K562 treated with DMSO at 1 percent for 4 hours (cell line): ENCODE results near the gene TSTD1. TPM values are rescaled to one million over a fixed set of nuclear protein-coding genes. Genes with fewer than 3 reads are reported as not detected.

ENCODE experiments used
- total RNA-seq: library from RNA; unstranded; fragments of 300-600 nt; gene quantifications from 2 replicates; pipeline ENCODE4 v1.2.3, GENCODE V29; 2022; ENCODE audit not compliant: insufficient read depth

Gene TSTD1, protein sequence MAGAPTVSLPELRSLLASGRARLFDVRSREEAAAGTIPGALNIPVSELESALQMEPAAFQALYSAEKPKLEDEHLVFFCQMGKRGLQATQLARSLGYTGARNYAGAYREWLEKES
- total RNA-seq = not detected in 2 replicates

DNA sequence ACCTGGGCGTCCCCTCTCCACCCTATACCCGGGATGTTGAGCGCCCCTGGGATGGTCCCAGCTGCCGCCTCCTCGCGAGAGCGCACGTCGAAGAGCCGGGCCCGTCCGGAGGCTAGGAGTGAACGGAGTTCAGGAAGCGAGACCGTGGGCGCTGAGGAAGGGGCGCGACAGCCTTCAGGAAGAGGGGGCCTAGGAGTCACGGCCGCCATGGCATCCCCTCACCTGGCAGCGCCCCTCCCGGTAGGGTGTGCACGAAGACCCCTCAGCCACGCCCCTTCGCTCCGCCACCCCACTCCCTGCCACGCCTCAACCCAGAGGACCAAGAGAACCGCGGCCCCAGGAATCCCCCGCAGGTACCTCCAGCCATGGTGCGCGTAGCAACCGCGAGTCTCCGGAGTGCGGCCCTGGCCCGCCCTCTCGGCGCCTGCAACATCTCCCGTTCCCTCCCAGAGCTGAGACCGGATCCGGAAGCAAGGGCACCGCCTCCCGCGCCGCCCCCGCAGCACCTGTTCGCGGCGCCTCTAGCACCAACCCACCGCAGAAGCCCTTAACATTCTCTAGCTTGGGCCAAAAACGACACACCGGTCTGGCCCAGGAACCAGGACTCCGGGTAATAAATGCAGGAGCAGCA is at the start of gene TSTD1:
TSTD1 (minus strand) TSS at position 442 of the 631 bp plus-strand sequence; CDS start at position 367, 75 bp downstream.

DNA sequence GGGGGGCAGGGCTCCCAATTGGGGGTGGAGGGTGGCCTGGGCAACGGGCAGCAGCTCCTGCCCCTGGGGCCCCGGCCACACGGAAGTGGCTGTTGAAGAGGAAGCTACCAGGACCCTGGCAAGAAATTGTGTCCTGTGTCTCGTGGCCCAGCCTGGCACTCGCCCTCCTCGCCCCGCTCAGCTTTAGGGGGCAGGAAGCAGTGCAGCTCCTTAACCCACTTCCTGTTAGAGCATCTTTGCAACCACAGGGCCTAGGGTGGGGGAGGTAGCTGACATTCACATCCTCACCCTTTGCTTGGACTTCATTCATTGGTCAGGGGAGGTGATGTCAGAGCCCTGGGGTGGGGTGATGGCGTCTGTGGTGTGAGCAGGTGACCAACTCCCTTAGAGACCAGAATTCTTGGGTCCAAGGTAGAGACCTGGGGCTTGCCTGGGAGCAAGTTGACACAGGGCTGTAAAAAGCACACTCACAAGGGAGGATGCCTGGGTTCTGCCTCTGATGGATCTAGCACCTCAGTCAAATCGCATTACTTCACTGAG is 31.0 kb upstream of the TSTD1 start, which contains the start of gene ARHGAP30:
ARHGAP30 (minus strand) TSS at position 161 of the 540 bp plus-strand sequence. CDS start 267 bp downstream, outside the sequence.

DNA sequence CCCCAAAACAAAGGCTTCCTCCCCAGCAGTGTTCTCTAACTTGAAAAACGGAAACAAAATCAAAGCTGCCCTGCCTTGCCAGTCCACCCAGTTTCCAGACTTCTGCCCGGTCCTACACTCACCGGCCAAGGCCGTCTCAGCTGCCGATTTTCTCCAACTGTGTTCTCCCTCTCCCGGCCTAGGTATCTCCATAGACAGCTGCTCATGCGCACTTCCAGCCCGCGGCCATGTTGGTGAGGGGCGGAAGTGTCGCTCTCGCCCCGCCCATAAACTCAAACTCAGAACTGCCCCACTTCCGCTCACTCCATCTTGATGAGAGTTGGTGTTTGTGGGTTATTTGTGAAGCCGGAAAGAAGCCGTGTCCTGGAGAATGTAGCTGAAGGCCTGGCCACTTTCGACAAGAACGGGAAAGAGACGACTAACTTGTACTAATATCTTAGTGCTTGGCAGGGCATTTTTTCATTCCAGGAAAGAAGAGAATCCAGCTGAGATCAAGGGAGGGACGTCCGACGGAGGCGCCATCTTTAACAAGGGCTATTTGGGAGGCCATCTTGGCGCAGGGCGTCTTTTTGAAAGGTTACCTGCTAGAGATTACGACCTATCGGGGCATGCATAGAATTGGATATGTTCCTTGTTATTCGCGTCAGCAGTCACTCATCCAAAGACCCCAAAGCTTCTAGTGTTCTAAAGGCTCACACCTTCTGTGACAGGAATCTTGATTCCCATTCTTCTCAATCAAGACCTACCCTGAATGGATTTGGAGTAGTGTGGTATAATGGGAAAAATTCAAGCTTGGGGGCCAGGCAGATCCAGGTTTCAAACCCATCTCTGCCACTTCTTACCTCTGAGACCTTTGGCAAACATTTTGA is 7.2 kb upstream of the TSTD1 start, which contains the start of gene USF1:
USF1 (minus strand) TSS at position 242 of the 869 bp plus-strand sequence. CDS start 2,702 bp downstream, outside the sequence.

DNA sequence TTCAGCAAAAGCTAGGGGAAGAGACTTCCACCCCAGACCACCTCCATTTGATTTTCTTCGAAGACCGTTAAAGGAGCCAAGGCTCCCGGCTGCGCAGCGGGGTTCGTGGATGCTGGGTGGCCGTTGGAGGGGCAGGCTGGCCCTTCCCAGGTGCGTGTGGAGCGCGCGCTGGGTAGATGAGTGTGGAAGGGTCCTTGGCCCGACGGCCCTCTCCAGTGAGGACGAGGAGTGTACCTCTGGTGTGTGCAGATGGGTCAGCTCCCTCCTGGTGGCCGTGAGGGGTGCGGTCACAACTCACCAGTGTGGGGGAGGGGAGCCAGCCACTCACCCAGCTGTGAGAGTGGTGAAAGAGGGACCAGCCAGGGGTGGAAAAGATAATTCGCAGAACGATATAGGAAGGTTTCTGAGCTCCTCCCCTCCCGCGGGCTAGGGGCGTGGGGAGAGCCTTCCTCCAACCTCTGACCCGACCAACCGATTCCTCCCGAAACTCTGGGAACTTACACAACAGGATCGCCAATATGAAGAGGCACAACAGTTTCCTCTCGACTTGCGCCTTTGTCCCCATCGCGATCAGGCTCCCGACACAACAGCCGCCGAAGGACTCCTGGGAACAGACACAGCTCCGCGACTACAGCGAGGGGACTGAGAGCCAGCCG is 18.1 kb downstream of the TSTD1 start, which contains the start of gene F11R:
F11R (minus strand) TSS at position 644 of the 656 bp plus-strand sequence; CDS start at position 565, 79 bp downstream.

Other genes with a start within 250 kb of the TSTD1 start
- gene LY9, start 242.8 kb downstream of the TSTD1 start, total RNA-seq = not detected in 2 replicates
- gene CD244, start 176.1 kb downstream of the TSTD1 start, total RNA-seq = not detected in 2 replicates
- gene ITLN1, start 153.8 kb downstream of the TSTD1 start, total RNA-seq = not detected in 2 replicates
- gene ITLN2, start 84.2 kb downstream of the TSTD1 start, total RNA-seq = not detected in 2 replicates
- 44.0 and 45.4 TPM in 2 replicates for gene F11R, start 17.8 kb downstream of the TSTD1 start, total RNA-seq
- 53.7 and 57.3 TPM in 2 replicates for gene USF1, start 7.0 kb upstream of the TSTD1 start, total RNA-seq
- gene ARHGAP30, start 30.9 kb upstream of the TSTD1 start, total RNA-seq = not detected in 2 replicates
- gene NECTIN4, start 50.6 kb upstream of the TSTD1 start, total RNA-seq = not detected in 2 replicates
- gene KLHDC9, start 59.4 kb upstream of the TSTD1 start, total RNA-seq = not detected in 2 replicates
- 145 and 191 TPM in 2 replicates for gene PFDN2, start 79.1 kb upstream of the TSTD1 start, total RNA-seq
- 26.6 and 27.9 TPM in 2 replicates for gene NIT1, start 79.1 kb upstream of the TSTD1 start, total RNA-seq
- 22.8 and 25.7 TPM in 2 replicates for gene DEDD, start 93.7 kb upstream of the TSTD1 start, total RNA-seq
- gene UFC1, start 115.0 kb upstream of the TSTD1 start, total RNA-seq = 89.4 and 115 TPM in 2 replicates
- gene USP21, start 120.5 kb upstream of the TSTD1 start, total RNA-seq = 18.7 and 24.9 TPM in 2 replicates
- gene PPOX, start 127.5 kb upstream of the TSTD1 start, total RNA-seq = 20.5 and 26.6 TPM in 2 replicates
- gene B4GALT3, start 138.5 kb upstream of the TSTD1 start, total RNA-seq = 67.8 and 78.2 TPM in 2 replicates
- gene ADAMTS4, start 160.1 kb upstream of the TSTD1 start, total RNA-seq = 0.65 and 0.77 TPM in 2 replicates
- 79.0 and 81.6 TPM in 2 replicates for gene NDUFS2, start 163.4 kb upstream of the TSTD1 start, total RNA-seq
- gene FCER1G, start 176.3 kb upstream of the TSTD1 start, total RNA-seq = not detected in 2 replicates
- gene APOA2, start 184.7 kb upstream of the TSTD1 start, total RNA-seq = not detected in 2 replicates
- 8.5 and 12.5 TPM in 2 replicates for gene TOMM40L, start 187.1 kb upstream of the TSTD1 start, total RNA-seq
- gene NR1I3, start 199.2 kb upstream of the TSTD1 start, total RNA-seq = not detected in 2 replicates
- gene PCP4L1, start 219.8 kb upstream of the TSTD1 start, total RNA-seq = not detected in 2 replicates